Prostate gland (tissue), 2 donors: ENCODE measurements around the gene PARP14. TPM values are rescaled to one million over a fixed set of nuclear protein-coding genes. Genes with fewer than 3 reads are reported as not detected.

Experiments
- DNase-seq: peaks from one replicate; pipeline ENCODE4 v3.0.0-alpha.2; 2019; ENCODE audit warnings: low spot score
- H3K27ac ChIP-seq, 2 donors: fragments of 200-600 bp; sonication (generic); 2 replicates each; pipeline ENCODE4 v1.5.1; 2017 to 2019
- H3K27me3 ChIP-seq: fragments of 200-600 bp; sonication (generic); replicated peaks from 2 replicates; pipeline ENCODE4 v1.5.1; 2019; ENCODE audit not compliant: insufficient read depth
- H3K36me3 ChIP-seq, 2 donors: fragments of 200-600 bp; sonication (generic); 1 replicate in 1 of 2; 2 replicates in 1 of 2; pipeline versions ENCODE4 v1.5.1 to v1.8.1; 2017 to 2019
- H3K4me1 ChIP-seq: fragments of 200-600 bp; sonication (generic); replicated peaks from 2 replicates; pipeline ENCODE4 v1.5.1; 2019
- H3K4me3 ChIP-seq, 2 donors: fragments of 200-600 bp; sonication (generic); 2 replicates each; pipeline ENCODE4 v1.5.1; 2017 to 2019
- H3K9me3 ChIP-seq: fragments of 200-600 bp; sonication (generic); 2 replicates; pipeline ENCODE4 v1.5.1; 2017
- POLR2A ChIP-seq: fragments of 450-650 bp; IDR thresholded peaks from one replicate; pipeline ENCODE4 v1.6.1; 2016; ENCODE audit warnings: antibody characterized with exemption, mild to moderate bottlenecking
- POLR2AphosphoS5 ChIP-seq: sonication (generic); formaldehyde crosslinking; IDR thresholded peaks from one replicate; pipeline ENCODE4 v1.6.1; 2017; ENCODE audit warnings: antibody characterized with exemption
- WGBS: methylation state at CpG from one replicate; pipeline ENCODE4 v1.1.5; 2018; 5-methylcytosine and 5-hydroxymethylcytosine counted together
- intact Hi-C: fragments of 100-400 bp; cut with DNase I; formaldehyde crosslinking; loops from one replicate; pipeline ENCODE4 v1.14.2; 2022
- total RNA-seq, 2 donors: library from RNA; depleted of rRNA; stranded (reverse); fragments of >200 nt; gene quantifications; one replicate each; pipeline ENCODE4 v1.1.0, GENCODE V29; 2016
- TF ChIP-seq, protein P1 (sequence below), 4 experiments: fragments of 200-600 bp in 2 of 4; fragments of 450-650 bp in 2 of 4; sonication (generic) in 2 of 4; IDR thresholded peaks; 1 replicate in 3 of 4; 2 replicates in 1 of 4; pipeline ENCODE4 v1.5.1; 2016 to 2019; ENCODE audit warnings: antibody characterized with exemption in 4 of 4, mild to moderate bottlenecking in 2 of 4, moderate library complexity in 2 of 4

Gene PARP14
- total RNA-seq, 2 donors from 2014 or later: 28.1 to 43.3 TPM

DNA sequence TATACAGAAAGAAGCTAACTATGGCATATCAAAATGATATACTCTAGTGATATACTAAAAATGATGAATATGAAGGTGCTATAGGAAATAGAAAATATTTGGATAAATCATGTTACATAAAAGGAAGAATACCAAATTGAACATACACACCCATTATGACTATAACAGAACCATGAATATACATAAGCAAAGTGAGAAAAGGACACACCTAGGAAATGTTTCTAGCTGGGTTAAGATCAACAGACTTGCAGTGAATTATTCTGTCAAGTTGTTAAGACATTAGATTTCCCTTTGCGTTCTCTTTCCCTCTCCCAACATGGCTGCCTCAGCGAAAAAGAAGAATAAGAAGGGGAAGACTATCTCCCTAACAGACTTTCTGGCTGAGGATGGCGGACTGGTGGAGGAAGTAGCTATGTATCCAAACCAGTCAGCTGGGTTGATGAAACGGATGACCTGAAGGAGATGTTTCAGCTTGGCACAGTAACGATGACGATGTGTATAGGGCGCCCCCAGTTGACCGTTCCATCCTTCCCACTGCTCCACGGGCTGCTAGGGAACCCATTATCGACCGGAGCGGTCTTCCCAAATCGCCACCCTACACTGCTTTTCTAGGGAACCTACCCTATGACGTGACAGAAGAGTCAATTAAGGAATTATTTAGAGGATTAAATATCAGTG is 20.2 kb upstream of the PARP14 start:
- DNase-seq: no peak
- Histone ChIP-seq H3K27ac (no peak overlapping the region), H3K4me3 (no peak overlapping the region), H3K27me3 (no peaks in the 10 kb centered on the region), H3K4me1 (no peaks in the 10 kb centered on the region), H3K9me3 (no peaks in the 10 kb centered on the region), H3K36me3 (no peaks in the 10 kb centered on the region)
- intact Hi-C loops: no loop called here
- WGBS: 60% methylated on average over 14 of the region's 14 CpGs
- TF ChIP-seq, protein P1, sequence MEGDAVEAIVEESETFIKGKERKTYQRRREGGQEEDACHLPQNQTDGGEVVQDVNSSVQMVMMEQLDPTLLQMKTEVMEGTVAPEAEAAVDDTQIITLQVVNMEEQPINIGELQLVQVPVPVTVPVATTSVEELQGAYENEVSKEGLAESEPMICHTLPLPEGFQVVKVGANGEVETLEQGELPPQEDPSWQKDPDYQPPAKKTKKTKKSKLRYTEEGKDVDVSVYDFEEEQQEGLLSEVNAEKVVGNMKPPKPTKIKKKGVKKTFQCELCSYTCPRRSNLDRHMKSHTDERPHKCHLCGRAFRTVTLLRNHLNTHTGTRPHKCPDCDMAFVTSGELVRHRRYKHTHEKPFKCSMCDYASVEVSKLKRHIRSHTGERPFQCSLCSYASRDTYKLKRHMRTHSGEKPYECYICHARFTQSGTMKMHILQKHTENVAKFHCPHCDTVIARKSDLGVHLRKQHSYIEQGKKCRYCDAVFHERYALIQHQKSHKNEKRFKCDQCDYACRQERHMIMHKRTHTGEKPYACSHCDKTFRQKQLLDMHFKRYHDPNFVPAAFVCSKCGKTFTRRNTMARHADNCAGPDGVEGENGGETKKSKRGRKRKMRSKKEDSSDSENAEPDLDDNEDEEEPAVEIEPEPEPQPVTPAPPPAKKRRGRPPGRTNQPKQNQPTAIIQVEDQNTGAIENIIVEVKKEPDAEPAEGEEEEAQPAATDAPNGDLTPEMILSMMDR (IDR thresholded peaks at IDR 0.05): no peak
- TF ChIP-seq POLR2A: no peak
- TF ChIP-seq POLR2AphosphoS5: no peak

DNA sequence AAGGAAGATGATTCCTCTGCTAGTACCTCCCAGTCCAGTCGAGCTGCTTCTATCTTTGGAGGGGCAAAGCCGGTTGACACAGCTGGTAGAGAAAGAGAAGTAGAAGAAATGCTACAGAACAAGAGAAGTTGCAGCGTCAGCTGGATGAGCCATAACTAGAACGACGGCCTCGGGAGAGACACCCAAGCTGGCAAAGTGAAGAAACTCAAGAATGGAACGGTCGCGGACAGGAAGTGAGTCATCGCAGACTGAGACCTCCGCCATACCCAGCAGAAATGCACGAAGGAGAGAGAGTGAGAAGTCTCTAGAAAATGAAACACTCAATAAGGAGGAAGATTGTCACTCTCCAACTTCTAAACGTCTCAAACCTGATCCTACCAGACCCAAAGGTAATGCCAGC is 19.0 kb upstream of the PARP14 start:
- no peaks in the 10 kb centered on the region for H3K4me1 ChIP-seq
- no peak overlapping the region for H3K4me3 ChIP-seq
- no peaks in the 10 kb centered on the region for H3K9me3 ChIP-seq
- no peak for DNase-seq
- no peaks in the 10 kb centered on the region for H3K27me3 ChIP-seq
- TF ChIP-seq POLR2AphosphoS5 (no peak), POLR2A (no peak)
- TF ChIP-seq, protein P1 (IDR thresholded peaks at IDR 0.05): no peak
- no peak overlapping the region for H3K27ac ChIP-seq
- intact Hi-C loops: no loop called here
- H3K36me3 ChIP-seq: no peaks in the 10 kb centered on the region
- WGBS: 84% methylated on average over 13 of the region's 13 CpGs

DNA sequence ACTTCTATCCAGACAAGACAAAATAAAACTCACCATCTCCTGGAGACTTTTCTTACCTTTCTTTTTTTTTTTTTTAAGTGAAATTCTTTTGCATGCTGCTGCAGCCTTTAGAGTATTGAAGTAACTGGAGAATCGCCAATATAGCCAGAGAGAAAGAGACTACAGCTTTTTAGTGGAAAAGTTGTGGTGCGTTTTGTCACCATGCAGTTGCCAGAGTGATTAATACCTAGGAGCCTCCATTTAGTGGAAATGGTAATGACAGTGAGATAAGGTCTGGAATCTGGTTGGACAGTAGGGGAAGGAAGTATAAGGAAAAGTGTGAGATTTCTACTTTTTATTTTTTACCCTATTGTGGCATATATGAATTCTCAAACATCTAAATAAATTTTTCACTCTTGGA is 18.1 kb upstream of the PARP14 start:
- no peaks in the 10 kb centered on the region for H3K9me3 ChIP-seq
- H3K27ac ChIP-seq: no peak overlapping the region
- no peaks in the 10 kb centered on the region for H3K27me3 ChIP-seq
- 53% methylated on average over 2 of the region's 2 CpGs for WGBS
- TF ChIP-seq POLR2A: no peak
- intact Hi-C loops: no loop called here
- H3K4me1 ChIP-seq: no peaks in the 10 kb centered on the region
- H3K36me3 ChIP-seq: no peaks in the 10 kb centered on the region
- no peak overlapping the region for H3K4me3 ChIP-seq
- DNase-seq: no peak

GRCh38 chr3:122665226-122665786 is 15.3 kb upstream of the PARP14 start:
- intact Hi-C loops: no loop called here
- no peak for TF ChIP-seq POLR2A
- TF ChIP-seq, protein P1 (IDR thresholded peaks at IDR 0.05): no peak
- no peak for TF ChIP-seq POLR2AphosphoS5
- Histone ChIP-seq H3K4me1 (no peaks in the 10 kb centered on the region), H3K27ac (no peak overlapping the region), H3K4me3 (no peak overlapping the region), H3K36me3 (no peaks in the 10 kb centered on the region), H3K9me3 (no peaks in the 10 kb centered on the region), H3K27me3 (no peaks in the 10 kb centered on the region)
- DNase-seq: no peak
- WGBS: 51% methylated on average over 4 of the region's 4 CpGs

DNA sequence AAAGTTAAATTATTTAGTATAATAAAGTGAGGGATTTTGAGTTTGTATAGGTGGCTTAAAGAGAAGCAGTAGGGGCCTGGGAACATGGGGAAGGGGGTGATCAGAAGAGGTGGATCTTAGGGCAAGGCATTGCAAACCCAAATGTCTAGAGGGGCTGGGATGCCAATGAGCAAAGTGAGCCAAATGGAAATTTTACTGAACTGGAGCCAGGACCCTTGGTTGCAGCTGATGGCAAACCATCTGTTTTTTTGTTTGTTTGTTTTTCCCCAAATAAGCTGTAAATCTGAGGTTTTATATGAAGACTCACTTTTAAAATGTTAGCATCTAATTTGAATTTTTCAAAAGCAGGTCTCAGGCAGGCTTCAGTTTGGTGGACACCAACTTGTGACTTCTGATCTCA is 14.8 kb upstream of the PARP14 start:
- H3K27ac ChIP-seq: no peak overlapping the region
- DNase-seq: no peak
- intact Hi-C loops: no loop called here
- H3K27me3 ChIP-seq: no peaks in the 10 kb centered on the region
- no peaks in the 10 kb centered on the region for H3K36me3 ChIP-seq
- TF ChIP-seq POLR2AphosphoS5: no peak
- TF ChIP-seq, protein P1 (IDR thresholded peaks at IDR 0.05): no peak
- no peaks in the 10 kb centered on the region for H3K4me1 ChIP-seq
- no peak overlapping the region for H3K4me3 ChIP-seq
- H3K9me3 ChIP-seq: no peaks in the 10 kb centered on the region
